GM12878 (cell line): Measurements from ENCODE around the gene MUL1.

Experiments used
- ATF3 ChIP-seq: IDR thresholded peaks from 2 replicates; pipeline ENCODE4 v1.6.1; 2011; ENCODE audit warnings: low read depth, mild to moderate bottlenecking, low read length, moderate library complexity, borderline replicate concordance; ENCODE audit errors: extremely low read depth
- CBX5 ChIP-seq: sonication (generic); IDR thresholded peaks from 2 replicates; pipeline ENCODE4 v1.6.1; 2016; ENCODE audit warnings: low read depth, moderate library complexity, mild to moderate bottlenecking, inconsistent platforms
- CTCF ChIP-seq, 3 experiments: IDR thresholded peaks in 2 of 3; conservative IDR thresholded peaks in 1 of 3; 2 replicates each; pipeline ENCODE4 v1.5.1; 2011; ENCODE audit warnings: low read depth in 3 of 3, low read length in 3 of 3, mild to moderate bottlenecking in 3 of 3, control low read depth in 2 of 3, moderate library complexity in 2 of 3, inconsistent platforms in 1 of 3, mixed read lengths in 1 of 3; ENCODE audit not compliant: control insufficient read depth in 2 of 3, insufficient read depth in 1 of 3; ENCODE audit errors: extremely low read depth in 1 of 3
- EP300 ChIP-seq, 2 experiments: fragments of 150-350 bp in 1 of 2; IDR thresholded peaks; 2 replicates each; pipeline ENCODE4 v1.6.1; 2011 to 2012; ENCODE audit warnings: low read depth in 2 of 2, low read length in 2 of 2, borderline replicate concordance in 1 of 2, improper control_type of control experiment in 1 of 2, inconsistent platforms in 1 of 2; ENCODE audit not compliant: control insufficient read depth in 1 of 2
- HDAC2 ChIP-seq: fragments of 200-600 bp; sonication (generic); IDR thresholded peaks from 2 replicates; pipeline ENCODE4 v1.6.1; 2017
- PBX3 ChIP-seq: IDR thresholded peaks from 2 replicates; pipeline ENCODE4 v1.6.1; 2011; ENCODE audit warnings: mild to moderate bottlenecking, low read depth, low read length, moderate library complexity; ENCODE audit not compliant: insufficient replicate concordance
- STAT1 ChIP-seq: fragments of 450-650 bp; conservative IDR thresholded peaks from 2 replicates; pipeline ENCODE4 v1.6.1; 2014; ENCODE audit warnings: antibody characterized with exemption, mild to moderate bottlenecking
- TAF1 ChIP-seq: IDR thresholded peaks from 2 replicates; pipeline ENCODE4 v1.6.1; 2011; ENCODE audit warnings: mild to moderate bottlenecking, low read depth, low read length, borderline replicate concordance

- TF ChIP-seq CTCF (IDR thresholded peaks at IDR 0.05 in 2 of 3, conservative IDR thresholded peaks at IDR 0.05 in 1 of 3; ENCODE audit: control insufficient read depth in 2 of 3, extremely low read depth in 1 of 3, insufficient read depth in 1 of 3, low read depth in 3 of 3, low read length in 3 of 3), result no peak
- TF ChIP-seq ATF3, result no peak
- no peak for TF ChIP-seq STAT1
- TF ChIP-seq PBX3, result no peak
- no peak for TF ChIP-seq TAF1
- TF ChIP-seq CBX5, result no peak
- TF ChIP-seq EP300 (IDR thresholded peaks at IDR 0.05; ENCODE audit: borderline replicate concordance in 1 of 2, control insufficient read depth in 1 of 2, low read depth in 2 of 2, low read length in 2 of 2), result no peak
- TF ChIP-seq HDAC2, result no peak
Measured at GRCh38 chr1:20533635-20534034, 25.7 kb upstream of the MUL1 start.
